Activated CD4-positive, alpha-beta memory T cell treated with anti-CD3 and anti-CD28 coated beads, Interleukin-2, amount 10 ng/mL, durations not matched to agents 7 days and 5 days (primary cell): ENCODE measurements around the gene HIVEP2. TPM values are rescaled to one million over a fixed set of nuclear protein-coding genes. Genes with fewer than 3 reads are reported as not detected.

Experiments
- CTCF ChIA-PET: fragments of 350-600 bp; sonication (Branson Sonifier 250); formaldehyde crosslinking; loops from one replicate; lab custom pipeline; 2021; ENCODE audit warnings: antibody characterized with exemption, inconsistent platforms; lab: Charles Lee
- POLR2A ChIA-PET: fragments of 350-600 bp; sonication (Branson Sonifier 250); formaldehyde crosslinking; loops from one replicate; lab custom pipeline; 2021; ENCODE audit warnings: antibody characterized with exemption; lab: Charles Lee
- DNase-seq: peaks from one replicate; pipeline ENCODE4 v3.0.0-alpha.2; 2020
- H3K27ac Mint-ChIP-seq: one replicate; pipeline ENCODE4 v1.8.0; 2021; ENCODE audit warnings: mild to moderate bottlenecking, mixed read lengths
- H3K27me3 Mint-ChIP-seq: one replicate; pipeline ENCODE4 v1.8.0; 2021; ENCODE audit warnings: mixed read lengths
- H3K36me3 Mint-ChIP-seq: one replicate; pipeline ENCODE4 v1.8.0; 2021; ENCODE audit warnings: low read depth, mixed read lengths
- H3K4me1 Mint-ChIP-seq: one replicate; pipeline ENCODE4 v1.8.0; 2021; ENCODE audit warnings: mixed read lengths
- H3K4me3 Mint-ChIP-seq: one replicate; pipeline ENCODE4 v1.8.0; 2021; ENCODE audit warnings: mild to moderate bottlenecking, mixed read lengths
- H3K9me3 Mint-ChIP-seq: one replicate; pipeline ENCODE4 v1.8.0; 2021; ENCODE audit warnings: mixed read lengths
- total RNA-seq, 2 experiments: library from RNA; stranded (reverse); gene quantifications; one replicate each; pipeline ENCODE4 v1.2.3, GENCODE V29; 2021

The HIVEP2 gene
- total RNA-seq, 2 experiments from 2014 or later, result 30.5 to 32.8 TPM

- POLR2A ChIA-PET, result interaction anchor here (0.6 to 8.2 kb wide), 22 partner anchors 8 to 508 kb away, joined by 3 to 168 read pairs (median 8); partner anchors contain the start of genes ADAT2 and PEX3
- H3K9me3 Mint-ChIP-seq, result no peaks in the 10 kb centered on the region
Measured at GRCh38 chr6:142942805-142943227, 2.2 kb downstream of the HIVEP2 start.

GRCh38 chr6:142942238-142942637 is 2.7 kb downstream of the HIVEP2 start:
- DNase-seq, result no peak
- Mint-ChIP-seq H3K4me3 (peak overlapping the region; percentile 99), H3K36me3 (peaks cover 11% of the 10 kb centered on the region), H3K27me3 (no peaks in the 10 kb centered on the region), H3K4me1 (peaks cover 59% of the 10 kb centered on the region), H3K27ac (peak overlapping the region; percentile 98), H3K9me3 (no peaks in the 10 kb centered on the region)
- CTCF ChIA-PET, result interaction anchor here (0.7 to 2.4 kb wide), 10 partner anchors 8 to 126 kb away, joined by 3 to 9 read pairs (median 4); no protein-coding TSS in a partner anchor
- POLR2A ChIA-PET, result interaction anchor here (1.4 to 8.2 kb wide), 9 partner anchors 7 to 123 kb away, joined by 5 to 168 read pairs (median 16); no protein-coding TSS in a partner anchor

More at GRCh38 chr6:142942805-142943227, 2.2 kb downstream of the HIVEP2 start:
- Mint-ChIP-seq H3K36me3 (peaks cover 9% of the 10 kb centered on the region), H3K27me3 (no peaks in the 10 kb centered on the region), H3K4me1 (peaks cover 59% of the 10 kb centered on the region), H3K27ac (peak overlapping the region; percentile 98), H3K4me3 (peak overlapping the region; percentile 99)
- CTCF ChIA-PET, result interaction anchor here (0.8 to 1.7 kb wide), 13 partner anchors 8 to 126 kb away, joined by 3 to 9 read pairs (median 4); no protein-coding TSS in a partner anchor
- DNase-seq, result no peak

- H3K4me3 Mint-ChIP-seq, result peak overlapping the region; percentile 51
- ChIA-PET POLR2A (interaction anchor here (1.4 to 8.2 kb wide), 5 partner anchors 12 to 121 kb away, joined by 5 to 168 read pairs (median 7); no protein-coding TSS in a partner anchor), CTCF (interaction anchor here (1.1 to 2.8 kb wide), 4 partner anchors 10 to 27 kb away, joined by 4 to 8 read pairs (median 6); no protein-coding TSS in a partner anchor)
- H3K9me3 Mint-ChIP-seq, result no peaks in the 10 kb centered on the region
- H3K27me3 Mint-ChIP-seq, result no peaks in the 10 kb centered on the region
- H3K4me1 Mint-ChIP-seq, result peaks cover 64% of the 10 kb centered on the region
- peak overlapping the region; percentile 75 for H3K27ac Mint-ChIP-seq
- no peak for DNase-seq
- peaks cover 19% of the 10 kb centered on the region for H3K36me3 Mint-ChIP-seq
Measured at GRCh38 chr6:142941018-142941417, 4.0 kb downstream of the HIVEP2 start.

GRCh38 chr6:142940487-142940886 is 4.5 kb downstream of the HIVEP2 start:
- Mint-ChIP-seq H3K4me3 (peak overlapping the region; percentile 51), H3K4me1 (peaks cover 68% of the 10 kb centered on the region), H3K27ac (peak overlapping the region; percentile 75), H3K27me3 (no peaks in the 10 kb centered on the region), H3K9me3 (no peaks in the 10 kb centered on the region), H3K36me3 (peaks cover 19% of the 10 kb centered on the region)
- ChIA-PET CTCF (interaction anchor here (1.6 to 2.8 kb wide), 3 partner anchors 10 to 26 kb away, joined by 4 to 8 read pairs (median 7); no protein-coding TSS in a partner anchor), POLR2A (interaction anchor here (0.5 to 8.2 kb wide), 6 partner anchors 12 to 97 kb away, joined by 3 to 168 read pairs (median 17); no protein-coding TSS in a partner anchor)
- DNase-seq, result no peak

DNA sequence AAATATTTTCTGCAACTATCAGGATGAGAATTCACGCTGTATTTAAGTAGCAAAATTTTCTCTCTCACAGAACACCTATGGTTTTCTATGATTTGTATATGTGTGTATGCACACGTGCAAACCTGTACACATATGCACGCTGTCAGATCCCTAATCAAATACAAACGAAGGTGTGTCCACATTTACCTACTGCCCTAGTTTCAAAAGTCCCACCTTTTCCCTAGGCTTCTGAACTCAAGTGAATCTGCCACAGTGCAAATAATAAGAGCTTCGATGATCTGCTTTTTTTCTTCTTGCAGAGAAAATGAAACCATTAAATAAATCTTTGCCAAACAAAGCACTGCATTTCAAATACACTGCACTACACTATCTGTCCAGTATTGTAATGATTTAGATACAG is 6.5 kb downstream of the HIVEP2 start:
- peaks cover 21% of the 10 kb centered on the region for H3K36me3 Mint-ChIP-seq
- no peak for DNase-seq
- ChIA-PET POLR2A (interaction anchor here (0.6 to 14.4 kb wide), 9 partner anchors 8 to 203 kb away, joined by 3 to 168 read pairs (median 6); partner anchors contain the start of gene HIVEP2), CTCF (interaction anchor here (0.9 to 2.8 kb wide), 4 partner anchors 11 to 66 kb away, joined by 3 to 8 read pairs (median 3); no protein-coding TSS in a partner anchor)
- H3K27ac Mint-ChIP-seq, result peak overlapping the region; percentile 32
- no peaks in the 10 kb centered on the region for H3K27me3 Mint-ChIP-seq
- peaks cover 83% of the 10 kb centered on the region for H3K4me1 Mint-ChIP-seq
- H3K4me3 Mint-ChIP-seq, result peak overlapping the region; percentile 57
- H3K9me3 Mint-ChIP-seq, result no peaks in the 10 kb centered on the region

DNA sequence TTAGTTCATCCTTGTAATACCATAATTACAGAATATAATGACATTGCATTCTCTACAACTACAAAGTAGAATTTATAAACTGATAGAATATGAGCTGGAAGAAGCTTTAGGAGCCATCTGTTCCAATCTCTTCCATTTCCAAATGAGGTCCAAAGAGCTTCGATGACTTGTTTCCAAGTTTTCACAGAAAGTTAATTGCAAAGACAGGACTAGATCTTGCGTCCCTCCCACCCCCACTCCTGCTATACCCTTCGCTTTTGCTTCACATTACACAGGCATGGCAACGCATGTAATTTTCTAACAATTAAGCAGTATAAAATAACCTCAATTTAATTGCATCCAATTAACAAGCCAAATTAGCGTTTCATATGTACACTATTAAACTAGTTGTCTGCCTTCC is 7.0 kb downstream of the HIVEP2 start:
- peak overlapping the region; percentile 61 for H3K27ac Mint-ChIP-seq
- DNase-seq, result no peak
- H3K27me3 Mint-ChIP-seq, result no peaks in the 10 kb centered on the region
- H3K4me1 Mint-ChIP-seq, result peaks cover 83% of the 10 kb centered on the region
- ChIA-PET CTCF (interaction anchor here (0.9 to 2.8 kb wide), 3 partner anchors 11 to 66 kb away, joined by 3 to 8 read pairs (median 3); no protein-coding TSS in a partner anchor), POLR2A (interaction anchor here (0.6 to 14.4 kb wide), 9 partner anchors 8 to 203 kb away, joined by 3 to 168 read pairs (median 6); partner anchors contain the start of gene HIVEP2)
- peak overlapping the region; percentile 22 for H3K4me3 Mint-ChIP-seq
- no peaks in the 10 kb centered on the region for H3K9me3 Mint-ChIP-seq
- H3K36me3 Mint-ChIP-seq, result peaks cover 21% of the 10 kb centered on the region

DNA sequence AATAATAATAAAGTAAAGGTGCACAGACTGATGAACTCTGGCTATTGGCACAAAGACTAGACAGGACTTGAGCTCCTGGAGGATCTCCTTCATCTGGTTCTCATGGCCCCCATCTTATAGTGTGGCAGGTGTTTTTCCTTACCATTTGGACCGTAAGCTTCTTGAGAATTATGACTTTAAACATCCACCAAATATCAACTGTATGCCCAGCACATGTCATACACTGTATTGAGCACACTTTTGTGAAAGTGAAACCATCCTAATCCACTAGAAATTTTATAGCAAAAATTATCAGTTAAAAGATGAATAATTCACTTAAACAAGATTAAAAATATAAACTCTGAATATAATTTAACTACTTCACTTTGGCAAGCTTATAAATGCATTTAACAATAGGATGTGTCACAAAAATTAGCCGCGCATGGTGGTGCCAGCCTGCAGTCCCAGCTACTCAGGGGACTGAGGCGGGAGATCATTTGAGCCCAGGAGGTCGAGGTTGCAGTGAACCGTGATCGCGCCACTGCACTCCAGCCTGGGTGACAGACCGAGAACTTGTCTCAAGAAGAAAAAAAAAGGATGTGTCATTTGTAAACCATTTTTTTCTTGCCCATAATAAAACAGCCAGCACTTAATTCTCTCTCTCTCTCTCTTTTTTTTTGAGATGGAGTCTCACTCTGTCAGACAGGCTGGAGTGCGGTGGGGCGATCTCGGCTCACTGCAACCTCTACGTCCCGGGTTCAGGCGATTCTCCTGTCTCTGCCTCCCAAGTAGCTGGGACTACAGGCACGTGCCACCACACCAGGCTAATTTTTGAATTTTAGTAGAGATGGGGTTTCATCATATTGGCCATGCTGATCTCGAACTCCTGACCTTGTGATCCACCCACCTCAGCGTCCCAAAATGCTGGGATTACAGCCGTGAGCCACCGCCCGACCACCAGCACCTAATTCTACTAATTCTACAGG is 9.1 kb downstream of the HIVEP2 start:
- Mint-ChIP-seq H3K4me3 (peak overlapping the region; percentile 80), H3K4me1 (peaks cover 81% of the 10 kb centered on the region), H3K27ac (peak overlapping the region; percentile 87), H3K9me3 (no peaks in the 10 kb centered on the region), H3K36me3 (peaks cover 21% of the 10 kb centered on the region), H3K27me3 (no peaks in the 10 kb centered on the region)
- POLR2A ChIA-PET, result interaction anchor here (0.7 to 14.4 kb wide), 21 partner anchors 8 to 162 kb away, joined by 3 to 123 read pairs (median 5); partner anchors contain the start of gene HIVEP2
- CTCF ChIA-PET, result interaction anchor here (0.7 to 1.9 kb wide), 5 partner anchors 9 to 88 kb away, joined by 3 to 4 read pairs (median 3); no protein-coding TSS in a partner anchor
- peak; percentile 40 for DNase-seq

DNA sequence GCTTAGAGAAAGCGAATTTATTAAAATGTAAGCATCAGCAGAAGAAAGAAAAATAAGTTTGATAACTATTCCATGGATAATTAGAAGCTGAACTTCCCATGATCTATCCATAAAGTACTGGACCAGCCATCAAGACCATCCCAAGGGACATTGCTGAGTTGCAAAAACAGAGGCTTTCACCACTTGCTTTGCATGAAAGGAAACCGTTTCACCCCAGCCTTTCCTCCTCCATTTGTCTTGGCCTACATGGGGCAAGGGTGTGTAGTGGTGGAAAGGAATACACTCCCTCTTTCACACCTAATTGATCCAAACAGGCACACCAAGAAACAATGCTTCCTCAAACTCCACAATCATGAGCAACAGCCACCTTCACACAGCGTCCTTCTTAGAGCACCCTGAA is 10.4 kb downstream of the HIVEP2 start:
- H3K36me3 Mint-ChIP-seq, result peaks cover 25% of the 10 kb centered on the region
- H3K9me3 Mint-ChIP-seq, result no peaks in the 10 kb centered on the region
- H3K4me3 Mint-ChIP-seq, result peak overlapping the region; percentile 12
- ChIA-PET POLR2A (interaction anchor here (0.8 to 14.4 kb wide), 16 partner anchors 8 to 161 kb away, joined by 3 to 123 read pairs (median 6); partner anchors contain the start of gene HIVEP2), CTCF (interaction anchor here (0.6 to 1.9 kb wide), 4 partner anchors 8 to 49 kb away, joined by 3 to 4 read pairs (median 3); partner anchors contain the start of gene HIVEP2)
- peak overlapping the region; percentile 87 for H3K27ac Mint-ChIP-seq
- no peak for DNase-seq
- H3K27me3 Mint-ChIP-seq, result no peaks in the 10 kb centered on the region
- H3K4me1 Mint-ChIP-seq, result peaks cover 81% of the 10 kb centered on the region

GRCh38 chr6:142934106-142934505 is 10.9 kb downstream of the HIVEP2 start:
- peaks cover 81% of the 10 kb centered on the region for H3K4me1 Mint-ChIP-seq
- no peaks in the 10 kb centered on the region for H3K9me3 Mint-ChIP-seq
- peaks cover 26% of the 10 kb centered on the region for H3K36me3 Mint-ChIP-seq
- H3K27ac Mint-ChIP-seq, result peak overlapping the region; percentile 87
- H3K27me3 Mint-ChIP-seq, result no peaks in the 10 kb centered on the region
- H3K4me3 Mint-ChIP-seq, result no peak overlapping the region
- CTCF ChIA-PET, result interaction anchor here (1.9 kb wide), 1 partner anchor 9 kb away, joined by 7 read pairs; no protein-coding TSS in a partner anchor
- no peak for DNase-seq
- POLR2A ChIA-PET, result interaction anchor here (1.6 to 14.4 kb wide), 9 partner anchors 8 to 91 kb away, joined by 5 to 123 read pairs (median 15); partner anchors contain the start of gene HIVEP2

DNA sequence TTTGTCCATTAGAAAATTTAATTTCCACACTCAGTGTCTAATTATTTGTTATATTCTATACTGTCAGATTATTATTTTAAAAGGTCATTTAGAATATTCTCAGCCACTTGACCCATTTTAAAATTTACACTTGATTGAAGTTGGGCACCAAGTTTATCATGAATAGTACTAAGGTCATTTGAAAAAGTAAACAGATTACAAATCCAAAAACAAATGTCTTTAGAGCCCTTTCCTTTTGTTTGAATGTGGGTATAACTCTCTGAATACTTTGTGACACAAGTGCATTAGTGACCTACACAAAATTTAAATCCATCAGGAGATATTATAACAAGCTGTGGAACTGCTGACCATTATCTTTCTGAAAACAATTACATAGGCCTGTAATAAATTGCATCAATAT is 11.3 kb downstream of the HIVEP2 start:
- no peak for DNase-seq
- peak overlapping the region; percentile 15 for H3K27ac Mint-ChIP-seq
- no peaks in the 10 kb centered on the region for H3K9me3 Mint-ChIP-seq
- H3K36me3 Mint-ChIP-seq, result peaks cover 30% of the 10 kb centered on the region
- H3K27me3 Mint-ChIP-seq, result no peaks in the 10 kb centered on the region
- peaks cover 82% of the 10 kb centered on the region for H3K4me1 Mint-ChIP-seq
- no peak overlapping the region for H3K4me3 Mint-ChIP-seq
- ChIA-PET POLR2A (interaction anchor here (1.6 to 14.4 kb wide), 8 partner anchors 7 to 114 kb away, joined by 5 to 123 read pairs (median 13); partner anchors contain the start of gene HIVEP2), CTCF (interaction anchor here (1.9 kb wide), 1 partner anchor 9 kb away, joined by 7 read pairs; no protein-coding TSS in a partner anchor)

DNA sequence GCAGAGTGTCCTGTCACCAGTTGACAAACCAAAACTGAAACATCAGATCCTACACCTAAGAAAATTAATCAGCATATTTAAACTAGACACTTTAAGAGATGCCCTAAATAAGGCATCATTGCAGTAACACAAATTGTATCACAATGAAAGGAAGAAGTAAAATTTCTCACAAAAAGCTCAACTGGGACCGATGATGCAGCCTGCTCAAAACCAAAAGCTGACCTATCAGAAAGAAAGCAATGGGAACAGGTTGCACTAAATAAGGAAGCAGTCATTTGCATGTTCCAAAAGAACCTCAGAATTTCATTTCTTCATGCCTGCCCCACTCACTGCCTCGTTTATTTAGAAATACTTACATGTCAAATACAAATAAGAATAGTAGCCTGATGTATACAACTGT is 12.1 kb downstream of the HIVEP2 start:
- ChIA-PET POLR2A (interaction anchor here (0.6 to 14.4 kb wide), 6 partner anchors 11 to 113 kb away, joined by 3 to 123 read pairs (median 6); partner anchors contain the start of gene HIVEP2), CTCF (interaction anchor here (1.9 kb wide), 1 partner anchor 10 kb away, joined by 7 read pairs; no protein-coding TSS in a partner anchor)
- H3K27me3 Mint-ChIP-seq, result no peaks in the 10 kb centered on the region
- H3K4me1 Mint-ChIP-seq, result peaks cover 78% of the 10 kb centered on the region
- peak overlapping the region; percentile 65 for H3K27ac Mint-ChIP-seq
- peaks cover 26% of the 10 kb centered on the region for H3K36me3 Mint-ChIP-seq
- no peak for DNase-seq
- no peaks in the 10 kb centered on the region for H3K9me3 Mint-ChIP-seq
- peak overlapping the region; percentile 71 for H3K4me3 Mint-ChIP-seq
